Measurements from ENCODE around the gene CACNA1A.

The CACNA1A gene

GRCh38 chr19:13506471-13506820 lies at the start of gene CACNA1A:
Gene CACNA1A, minus strand, starts transcription at chr19:13506479. Its CDS starts 255 bp downstream, at chr19:13506224.
- no peak for FAIRE-seq

GRCh38 chr19:13554506-13555240 lies 48.4 kb upstream of the CACNA1A start:
- no peak for TF ChIP-seq CTCF (IDR thresholded peaks at IDR 0.05; ENCODE audit: insufficient read depth, missing control alignments)
- FAIRE-seq, result no peak

More at GRCh38 chr19:13506471-13506820, at the start of gene CACNA1A:
- TF ChIP-seq CTCF (IDR thresholded peaks at IDR 0.05; ENCODE audit: insufficient read depth, missing control alignments), result no peak
- no peak for DNase-seq (ENCODE audit: insufficient read length, low spot score)

GRCh38 chr19:13553880-13554400 lies 47.7 kb upstream of the CACNA1A start:
- FAIRE-seq, result no peak
- TF ChIP-seq CTCF (IDR thresholded peaks at IDR 0.05; ENCODE audit: insufficient read depth, missing control alignments), result no peak
- DNase-seq (ENCODE audit: insufficient read length, low spot score), result no peak

More at GRCh38 chr19:13554506-13555240, 48.4 kb upstream of the CACNA1A start:
- DNase-seq (ENCODE audit: insufficient read length, low spot score), result no peak

- FAIRE-seq (no peak), DNase-seq (ENCODE audit: insufficient read length, low spot score) (no peak)
- TF ChIP-seq CTCF (IDR thresholded peaks at IDR 0.05; ENCODE audit: insufficient read depth, missing control alignments), result no peak
Observed at GRCh38 chr19:13548131-13548530, 41.9 kb upstream of the CACNA1A start.

- no peak for DNase-seq (ENCODE audit: insufficient read length, low spot score)
- FAIRE-seq, result no peak
- TF ChIP-seq CTCF (IDR thresholded peaks at IDR 0.05; ENCODE audit: insufficient read depth, missing control alignments), result no peak
Observed at GRCh38 chr19:13547102-13547501, 40.8 kb upstream of the CACNA1A start.

- no peak for FAIRE-seq
- DNase-seq (ENCODE audit: insufficient read length, low spot score), result no peak
- no peak for TF ChIP-seq CTCF (IDR thresholded peaks at IDR 0.05; ENCODE audit: insufficient read depth, missing control alignments)
Observed at GRCh38 chr19:13544423-13544822, 38.1 kb upstream of the CACNA1A start.

GRCh38 chr19:13541554-13541953 lies 35.3 kb upstream of the CACNA1A start:
- no peak for FAIRE-seq
- DNase-seq (ENCODE audit: insufficient read length, low spot score), result no peak
- TF ChIP-seq CTCF (IDR thresholded peaks at IDR 0.05; ENCODE audit: insufficient read depth, missing control alignments), result no peak

Measured in D721Med (cell line).